HuH-7 (cell line): ENCODE data around the gene OPRM1.
A peak's percentile ranks its signal among the peaks of the same experiment; 100 is the strongest.
"Not testable (repeated sequence)": the region's sequence is repeated elsewhere in the genome, so short reads cannot be mapped to it uniquely, and the experiment has no call there.

ENCODE experiments used
- DNase-seq: peaks from one replicate; pipeline ENCODE4 v3.0.0; 2011; ENCODE audit warnings: low spot score

OPRM1 gene

GRCh38 chr6:154140743-154141142, 101.7 kb downstream of the OPRM1 start:
- no peak for DNase-seq

GRCh38 chr6:154143753-154144152, 104.7 kb downstream of the OPRM1 start:
- DNase-seq = no peak

- peak; percentile 17 for DNase-seq
These were observed 115.4 kb downstream of the OPRM1 start for GRCh38 chr6:154154389-154154967.

GRCh38 chr6:154156135-154156896, 117.3 kb downstream of the OPRM1 start:
- DNase-seq = peak; percentile 65

- no peak for DNase-seq
These were observed 118.0 kb downstream of the OPRM1 start for GRCh38 chr6:154157082-154157481.

- no peak for DNase-seq
These were observed 118.7 kb downstream of the OPRM1 start for GRCh38 chr6:154157706-154158105.

- no peak for DNase-seq
These were observed 120.1 kb downstream of the OPRM1 start for GRCh38 chr6:154159126-154159525.

GRCh38 chr6:154161689-154162088, 122.6 kb downstream of the OPRM1 start:
- DNase-seq = no peak

GRCh38 chr6:154164397-154164796, 125.4 kb downstream of the OPRM1 start:
- no peak for DNase-seq

- DNase-seq = no peak
These were observed 126.4 kb downstream of the OPRM1 start for GRCh38 chr6:154165478-154165877.

GRCh38 chr6:154166140-154166539, 127.1 kb downstream of the OPRM1 start:
- DNase-seq = no peak

GRCh38 chr6:154167126-154167525, 128.1 kb downstream of the OPRM1 start:
- DNase-seq = no peak

- DNase-seq = no peak
These were observed 130.3 kb downstream of the OPRM1 start for GRCh38 chr6:154169193-154169847.

- no peak for DNase-seq
These were observed 131.1 kb downstream of the OPRM1 start for GRCh38 chr6:154170106-154170505.

GRCh38 chr6:154172393-154172792, 133.4 kb downstream of the OPRM1 start:
- not testable (repeated sequence) for DNase-seq

GRCh38 chr6:154179434-154179833, 140.4 kb downstream of the OPRM1 start:
- no peak for DNase-seq

- DNase-seq = no peak
These were observed 148.2 kb downstream of the OPRM1 start for GRCh38 chr6:154187203-154187602.

- DNase-seq = no peak
These were observed 148.7 kb downstream of the OPRM1 start for GRCh38 chr6:154187714-154188113.

- no peak for DNase-seq
These were observed 157.4 kb downstream of the OPRM1 start for GRCh38 chr6:154196333-154196885.

- DNase-seq = no peak
These were observed 158.3 kb downstream of the OPRM1 start for GRCh38 chr6:154197196-154197860.

GRCh38 chr6:154201688-154202087, 162.6 kb downstream of the OPRM1 start:
- DNase-seq = not testable (repeated sequence)

- no peak for DNase-seq
These were observed 163.3 kb downstream of the OPRM1 start for GRCh38 chr6:154202339-154202738.
